Measurements from ENCODE around the gene PCSK2.

PCSK2 gene

DNA sequence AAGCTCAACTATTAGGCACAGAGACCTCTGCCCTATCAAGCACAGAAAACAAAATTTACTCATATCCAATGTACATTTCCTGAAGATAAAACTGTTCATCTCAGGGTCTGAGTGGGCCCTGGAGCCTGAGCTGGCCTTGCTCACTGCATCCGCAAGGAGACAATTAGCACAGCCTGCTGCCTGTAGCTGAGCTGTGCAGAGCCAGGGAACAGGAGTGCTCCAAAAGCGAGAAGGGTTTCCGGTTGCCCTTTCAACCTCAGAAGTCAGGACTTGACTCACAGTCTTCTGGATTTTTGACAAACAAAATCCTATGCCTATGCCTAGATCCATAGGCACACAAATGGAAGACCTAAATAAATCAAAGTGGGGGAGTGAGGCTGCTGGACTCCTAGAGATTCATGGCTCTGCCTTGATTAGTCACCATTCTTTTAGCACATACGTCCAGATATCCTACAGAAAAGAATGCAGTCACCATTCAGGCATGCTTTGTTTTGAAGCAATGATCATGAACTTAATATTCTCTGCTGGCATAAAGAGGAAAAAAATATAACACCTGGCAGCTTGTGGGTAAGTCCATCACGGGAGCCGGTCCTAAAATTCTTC lies 230.8 kb downstream of the PCSK2 start:
- H3K9me3 ChIP-seq (ENCODE audit: control insufficient read depth, low read length), result no peaks in the 10 kb centered on the region
- no peak overlapping the region for H3K4me3 ChIP-seq (ENCODE audit: extremely low read depth, insufficient read depth, low read length, poor library complexity, severe bottlenecking)
- H3K27ac ChIP-seq (ENCODE audit: low read depth, low read length, severe bottlenecking), result peak overlapping the region; percentile 68
- H3K4me1 ChIP-seq (ENCODE audit: control insufficient read depth, insufficient read depth, low read length, poor library complexity, severe bottlenecking), result peaks cover 14% of the 10 kb centered on the region
- no peaks in the 10 kb centered on the region for H3K36me3 ChIP-seq (ENCODE audit: control insufficient read depth, insufficient read depth, low read length)
- 96 to 100% methylated on average over 2 to 4 of the region's 6 CpGs for WGBS, 2 experiments (ENCODE audit: insufficient coverage in 2 of 2)

DNA sequence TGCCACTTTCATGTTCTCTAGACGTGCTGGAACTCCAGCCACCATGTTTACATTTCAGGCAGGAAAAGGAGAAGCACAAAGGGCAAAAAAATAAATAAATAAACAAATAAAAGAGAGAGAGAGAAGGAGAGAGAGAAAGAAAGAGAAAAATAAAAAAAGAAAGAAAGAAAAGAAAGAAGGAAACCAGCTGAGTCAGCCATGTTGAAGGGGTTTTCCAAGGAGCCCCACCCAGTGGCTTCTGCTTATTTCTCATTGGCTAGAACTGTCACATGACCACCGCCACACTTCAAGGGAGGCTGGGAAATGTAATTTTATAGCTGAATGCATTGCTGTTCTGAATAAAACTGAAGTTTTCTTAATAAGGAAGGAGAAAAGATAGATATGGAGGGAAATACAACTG lies 233.3 kb downstream of the PCSK2 start:
- 100% methylated on average over 1 of the region's 2 CpGs; no CpG with 5 or more reads in 1 of the 2 experiments for WGBS, 2 experiments (ENCODE audit: insufficient coverage in 2 of 2)

DNA sequence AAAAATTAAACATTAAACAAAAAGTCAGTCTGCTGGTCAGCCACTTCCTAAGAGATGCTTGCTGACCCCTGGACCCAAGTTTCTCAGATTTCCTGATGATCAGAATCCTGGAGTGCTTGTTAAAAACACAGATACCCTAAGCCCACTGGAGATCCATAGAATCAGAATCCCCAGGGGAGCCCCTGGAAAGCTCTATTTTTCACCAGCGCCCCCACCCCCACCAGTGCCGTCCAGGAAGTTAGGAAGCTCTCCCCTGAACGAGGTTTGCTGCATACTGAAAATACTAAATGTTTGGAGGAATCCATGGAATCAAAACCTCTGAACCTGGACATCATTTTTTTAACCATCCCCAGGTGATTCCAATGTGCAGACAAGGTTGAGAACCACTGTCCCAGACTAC lies 235.1 kb downstream of the PCSK2 start:
- H3K36me3 ChIP-seq (ENCODE audit: control insufficient read depth, insufficient read depth, low read length), result no peaks in the 10 kb centered on the region
- 92% methylated on average over 2 of the region's 3 CpGs; no CpG with 5 or more reads in 1 of the 2 experiments for WGBS, 2 experiments (ENCODE audit: insufficient coverage in 2 of 2)
- H3K4me3 ChIP-seq (ENCODE audit: extremely low read depth, insufficient read depth, low read length, poor library complexity, severe bottlenecking), result no peak overlapping the region
- H3K27ac ChIP-seq (ENCODE audit: low read depth, low read length, severe bottlenecking), result no peak overlapping the region
- H3K9me3 ChIP-seq (ENCODE audit: control insufficient read depth, low read length), result no peaks in the 10 kb centered on the region
- peaks cover 14% of the 10 kb centered on the region for H3K4me1 ChIP-seq (ENCODE audit: control insufficient read depth, insufficient read depth, low read length, poor library complexity, severe bottlenecking)

More for the DNA sequence above, 233.3 kb downstream of the PCSK2 start:
- H3K9me3 ChIP-seq (ENCODE audit: control insufficient read depth, low read length), result no peaks in the 10 kb centered on the region
- H3K4me1 ChIP-seq (ENCODE audit: control insufficient read depth, insufficient read depth, low read length, poor library complexity, severe bottlenecking), result peaks cover 14% of the 10 kb centered on the region
- H3K36me3 ChIP-seq (ENCODE audit: control insufficient read depth, insufficient read depth, low read length), result no peaks in the 10 kb centered on the region
- H3K27ac ChIP-seq (ENCODE audit: low read depth, low read length, severe bottlenecking), result no peak overlapping the region
- H3K4me3 ChIP-seq (ENCODE audit: extremely low read depth, insufficient read depth, low read length, poor library complexity, severe bottlenecking), result no peak overlapping the region

DNA sequence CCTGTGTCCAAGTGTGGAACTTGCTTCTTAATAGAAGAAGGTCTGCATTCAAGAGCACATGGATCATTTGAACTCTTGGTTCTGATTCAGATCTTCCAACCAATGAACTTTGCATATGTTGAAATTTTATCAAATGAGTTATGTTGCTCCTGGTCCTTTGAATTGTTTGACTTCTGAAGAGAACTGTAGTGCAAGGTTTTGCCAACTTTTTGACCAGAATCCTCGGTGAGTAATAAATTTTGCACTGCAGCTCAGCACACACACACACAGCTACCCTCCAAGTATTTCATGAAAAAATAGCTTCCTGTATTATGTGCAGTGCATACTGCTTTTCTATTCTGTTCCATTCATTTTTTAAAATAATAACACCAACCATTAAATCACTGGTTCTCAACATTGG lies 236.9 kb downstream of the PCSK2 start:
- Histone ChIP-seq H3K9me3 (ENCODE audit: control insufficient read depth, low read length) (no peaks in the 10 kb centered on the region), H3K36me3 (ENCODE audit: control insufficient read depth, insufficient read depth, low read length) (no peaks in the 10 kb centered on the region), H3K4me3 (ENCODE audit: extremely low read depth, insufficient read depth, low read length, poor library complexity, severe bottlenecking) (no peak overlapping the region), H3K4me1 (ENCODE audit: control insufficient read depth, insufficient read depth, low read length, poor library complexity, severe bottlenecking) (peaks cover 2% of the 10 kb centered on the region), H3K27ac (ENCODE audit: low read depth, low read length, severe bottlenecking) (no peak overlapping the region)
- whole genome bisulfite sequencing, 2 experiments (ENCODE audit: insufficient coverage in 2 of 2), result 80% methylated on average over 1 of the region's 1 CpG; no CpG with 5 or more reads in 1 of the 2 experiments

DNA sequence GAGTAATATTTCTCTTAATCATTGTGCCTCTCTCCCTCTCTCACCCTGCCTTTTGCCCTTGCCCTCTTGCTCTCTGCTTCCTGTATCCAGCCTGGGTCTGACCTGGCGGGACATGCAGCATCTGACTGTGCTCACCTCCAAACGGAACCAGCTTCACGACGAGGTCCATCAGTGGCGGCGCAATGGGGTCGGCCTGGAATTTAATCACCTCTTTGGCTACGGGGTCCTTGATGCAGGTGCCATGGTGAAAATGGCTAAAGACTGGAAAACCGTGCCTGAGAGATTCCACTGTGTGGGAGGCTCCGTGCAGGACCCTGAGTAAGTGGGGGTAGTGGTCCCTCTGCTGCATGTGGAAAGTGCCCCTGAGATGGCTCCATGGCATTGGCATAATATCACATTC lies 238.4 kb downstream of the PCSK2 start:
- 97 to 99% methylated on average over 8 to 10 of the region's 10 CpGs for WGBS, 2 experiments (ENCODE audit: insufficient coverage in 2 of 2)
- H3K27ac ChIP-seq (ENCODE audit: low read depth, low read length, severe bottlenecking), result no peak overlapping the region
- no peaks in the 10 kb centered on the region for H3K9me3 ChIP-seq (ENCODE audit: control insufficient read depth, low read length)
- H3K36me3 ChIP-seq (ENCODE audit: control insufficient read depth, insufficient read depth, low read length), result no peaks in the 10 kb centered on the region
- peaks cover 2% of the 10 kb centered on the region for H3K4me1 ChIP-seq (ENCODE audit: control insufficient read depth, insufficient read depth, low read length, poor library complexity, severe bottlenecking)
- H3K4me3 ChIP-seq (ENCODE audit: extremely low read depth, insufficient read depth, low read length, poor library complexity, severe bottlenecking), result no peak overlapping the region

DNA sequence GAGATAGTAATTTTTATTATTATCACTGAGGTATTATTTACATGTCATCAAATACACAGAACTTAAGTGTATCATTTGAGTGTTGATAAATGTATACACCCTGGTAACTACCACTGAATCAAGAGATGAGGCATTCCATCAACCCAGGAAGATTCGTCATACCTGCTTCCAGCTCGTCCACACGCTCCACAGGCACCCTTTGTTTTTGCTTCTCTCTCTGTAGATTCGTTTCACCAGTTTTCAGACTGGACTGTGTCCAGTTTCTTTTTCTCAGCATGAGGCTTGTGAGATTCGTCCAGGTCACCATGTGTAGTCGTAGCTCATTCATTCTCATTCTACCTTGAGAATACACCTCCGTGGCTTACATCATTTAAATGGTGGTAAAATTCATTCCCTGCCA lies 239.8 kb downstream of the PCSK2 start:
- no peaks in the 10 kb centered on the region for H3K4me1 ChIP-seq (ENCODE audit: control insufficient read depth, insufficient read depth, low read length, poor library complexity, severe bottlenecking)
- 84 to 97% methylated on average over 7 of the region's 7 CpGs for WGBS, 2 experiments (ENCODE audit: insufficient coverage in 2 of 2)
- H3K4me3 ChIP-seq (ENCODE audit: extremely low read depth, insufficient read depth, low read length, poor library complexity, severe bottlenecking), result no peak overlapping the region
- H3K36me3 ChIP-seq (ENCODE audit: control insufficient read depth, insufficient read depth, low read length), result no peaks in the 10 kb centered on the region
- no peaks in the 10 kb centered on the region for H3K9me3 ChIP-seq (ENCODE audit: control insufficient read depth, low read length)
- no peak overlapping the region for H3K27ac ChIP-seq (ENCODE audit: low read depth, low read length, severe bottlenecking)

DNA sequence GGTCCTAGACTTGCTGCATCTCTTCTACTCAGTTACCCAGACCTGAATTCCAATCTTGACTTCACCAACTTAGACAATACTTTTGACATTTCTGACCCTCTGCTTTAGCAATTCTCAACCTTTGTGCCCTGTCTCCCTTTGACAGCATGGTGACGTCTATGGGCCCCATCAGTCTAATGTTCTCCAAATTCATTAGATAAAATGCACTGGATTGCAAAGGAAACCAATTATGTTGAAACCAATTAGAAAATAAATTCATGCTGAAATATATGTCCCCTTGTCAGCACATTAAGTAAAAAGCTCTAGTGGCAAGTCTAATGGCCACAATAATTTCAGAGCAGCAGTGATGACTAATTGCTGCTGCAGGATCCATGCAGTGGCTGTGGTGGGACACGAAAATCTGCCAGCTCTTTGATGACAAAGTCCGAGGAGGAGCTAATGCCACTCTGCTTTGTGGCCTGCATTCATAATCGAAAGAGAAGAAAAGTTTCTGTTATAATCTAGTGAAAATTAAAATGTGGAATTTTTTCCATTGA lies 240.3 kb downstream of the PCSK2 start:
- H3K9me3 ChIP-seq (ENCODE audit: control insufficient read depth, low read length), result no peaks in the 10 kb centered on the region
- no peak overlapping the region for H3K4me3 ChIP-seq (ENCODE audit: extremely low read depth, insufficient read depth, low read length, poor library complexity, severe bottlenecking)
- H3K36me3 ChIP-seq (ENCODE audit: control insufficient read depth, insufficient read depth, low read length), result no peaks in the 10 kb centered on the region
- no peak overlapping the region for H3K27ac ChIP-seq (ENCODE audit: low read depth, low read length, severe bottlenecking)
- no peaks in the 10 kb centered on the region for H3K4me1 ChIP-seq (ENCODE audit: control insufficient read depth, insufficient read depth, low read length, poor library complexity, severe bottlenecking)
- WGBS, 2 experiments (ENCODE audit: insufficient coverage in 2 of 2), result 86 to 100% methylated on average over 1 of the region's 4 CpGs

DNA sequence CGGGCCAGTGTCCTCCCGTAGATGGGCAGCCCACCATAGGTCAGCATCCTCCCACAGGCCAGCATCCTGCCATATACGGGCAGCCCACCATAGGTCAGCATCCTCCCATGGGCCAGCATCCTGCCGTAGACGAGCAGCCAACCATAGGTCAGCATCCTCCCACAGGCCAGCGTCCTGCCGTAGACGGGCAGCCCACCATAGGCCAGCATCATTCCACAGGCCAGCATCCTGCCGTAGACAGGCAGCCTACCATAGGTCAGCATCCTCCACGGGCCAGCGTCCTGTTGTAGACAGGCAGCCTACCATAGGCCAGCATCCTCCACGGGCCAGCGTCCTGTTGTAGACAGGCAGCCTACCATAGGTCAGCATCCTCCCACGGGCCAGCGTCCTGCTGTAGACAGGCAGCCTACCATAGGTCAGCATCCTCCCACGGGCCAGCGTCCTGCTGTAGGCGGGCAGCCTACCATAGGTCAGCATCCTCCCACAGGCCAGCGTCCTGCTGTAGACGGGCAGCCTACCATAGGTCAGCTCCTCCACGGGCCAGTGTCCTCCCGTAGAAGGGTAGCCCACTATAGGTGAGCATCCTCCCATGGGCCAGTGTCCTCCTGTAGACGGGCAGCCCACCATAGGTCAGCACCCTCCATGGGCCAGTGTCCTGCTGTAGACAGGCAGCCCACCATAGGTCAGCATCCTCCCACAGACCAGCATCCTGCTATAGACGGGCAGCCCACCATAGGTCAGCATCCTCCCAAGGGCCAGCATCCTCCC lies 241.4 kb downstream of the PCSK2 start:
- Histone ChIP-seq H3K27ac (ENCODE audit: low read depth, low read length, severe bottlenecking) (no peak overlapping the region), H3K4me1 (ENCODE audit: control insufficient read depth, insufficient read depth, low read length, poor library complexity, severe bottlenecking) (no peaks in the 10 kb centered on the region), H3K9me3 (ENCODE audit: control insufficient read depth, low read length) (no peaks in the 10 kb centered on the region), H3K4me3 (ENCODE audit: extremely low read depth, insufficient read depth, low read length, poor library complexity, severe bottlenecking) (no peak overlapping the region), H3K36me3 (ENCODE audit: control insufficient read depth, insufficient read depth, low read length) (no peaks in the 10 kb centered on the region)
- 90 to 91% methylated on average over 16 to 23 of the region's 24 CpGs for WGBS, 2 experiments (ENCODE audit: insufficient coverage in 2 of 2)

DNA sequence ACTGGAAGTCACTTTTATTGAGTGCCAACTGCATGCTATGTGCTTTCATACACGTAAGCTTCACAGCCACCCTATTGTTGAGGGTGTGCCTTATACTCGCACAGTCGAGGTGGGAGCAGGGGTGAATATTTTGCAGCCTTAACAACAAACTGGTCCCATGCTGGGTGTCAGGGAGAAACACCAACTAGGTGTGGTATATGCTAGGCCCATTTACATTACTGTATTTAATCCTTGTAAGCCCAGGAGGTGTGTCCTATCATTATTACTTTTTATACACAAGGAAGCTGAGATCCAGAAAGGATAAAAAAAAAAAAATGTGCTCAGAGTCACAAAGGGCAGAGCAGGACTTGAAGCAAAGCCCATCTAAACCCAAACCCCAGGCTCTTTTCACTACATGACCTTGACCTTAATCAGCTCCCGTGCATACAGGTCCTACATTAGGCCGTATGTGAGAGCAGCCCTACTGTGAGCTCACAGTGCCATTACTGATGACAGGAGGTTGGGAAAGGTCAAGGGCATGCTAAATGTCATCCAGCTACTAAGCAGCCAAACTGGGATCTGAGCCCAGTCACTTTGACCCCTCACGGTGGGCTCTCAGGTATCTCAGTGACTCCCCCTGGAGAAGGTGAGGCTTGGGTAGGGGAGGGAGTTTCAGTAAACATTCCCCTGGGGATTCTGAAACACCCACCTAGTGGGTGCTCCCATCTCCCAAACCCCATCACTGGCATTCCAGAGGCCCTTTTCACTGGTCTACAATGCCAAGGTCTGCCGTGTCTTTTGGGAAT lies 242.6 kb downstream of the PCSK2 start:
- no peaks in the 10 kb centered on the region for H3K9me3 ChIP-seq (ENCODE audit: control insufficient read depth, low read length)
- H3K4me3 ChIP-seq (ENCODE audit: extremely low read depth, insufficient read depth, low read length, poor library complexity, severe bottlenecking), result no peak overlapping the region
- no peak overlapping the region for H3K27ac ChIP-seq (ENCODE audit: low read depth, low read length, severe bottlenecking)
- H3K4me1 ChIP-seq (ENCODE audit: control insufficient read depth, insufficient read depth, low read length, poor library complexity, severe bottlenecking), result no peaks in the 10 kb centered on the region
- H3K36me3 ChIP-seq (ENCODE audit: control insufficient read depth, insufficient read depth, low read length), result no peaks in the 10 kb centered on the region
- WGBS, 2 experiments (ENCODE audit: insufficient coverage in 2 of 2), result 83 to 94% methylated on average over 3 to 4 of the region's 7 CpGs

DNA sequence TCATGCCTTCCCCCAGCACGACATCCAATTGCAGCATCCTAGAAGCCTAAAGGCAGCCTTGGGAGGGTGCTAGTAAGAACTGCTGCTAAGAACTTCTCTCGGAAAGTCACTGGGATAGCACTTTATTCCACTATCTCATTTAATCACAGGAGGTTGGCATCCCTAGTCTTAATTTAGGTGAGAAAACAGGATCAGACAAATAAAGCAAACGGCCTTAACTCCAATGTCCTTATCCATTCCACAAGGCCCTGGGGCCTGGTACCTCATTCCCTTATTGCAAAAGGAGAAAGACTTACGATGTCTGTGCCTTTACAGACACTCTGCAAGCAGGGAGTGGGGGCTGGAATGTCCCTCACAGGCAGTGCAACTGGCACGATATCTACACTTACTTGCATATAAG lies 243.7 kb downstream of the PCSK2 start:
- H3K4me3 ChIP-seq (ENCODE audit: extremely low read depth, insufficient read depth, low read length, poor library complexity, severe bottlenecking), result no peak overlapping the region
- H3K27ac ChIP-seq (ENCODE audit: low read depth, low read length, severe bottlenecking), result no peak overlapping the region
- no peaks in the 10 kb centered on the region for H3K4me1 ChIP-seq (ENCODE audit: control insufficient read depth, insufficient read depth, low read length, poor library complexity, severe bottlenecking)
- H3K9me3 ChIP-seq (ENCODE audit: control insufficient read depth, low read length), result no peaks in the 10 kb centered on the region
- no peaks in the 10 kb centered on the region for H3K36me3 ChIP-seq (ENCODE audit: control insufficient read depth, insufficient read depth, low read length)
- 92 to 100% methylated on average over 2 to 3 of the region's 5 CpGs for WGBS, 2 experiments (ENCODE audit: insufficient coverage in 2 of 2)
